C4-2B (cell line): Measurements from ENCODE around the gene ZNF221.

Experiments used
- H3K27ac ChIP-seq: fragments of 450-650 bp; 2 replicates; pipeline ENCODE4 v1.5.1; 2017
- CTCF ChIP-seq: fragments of 450-650 bp; conservative IDR thresholded peaks from 2 replicates; pipeline ENCODE4 v1.5.1; 2017; ENCODE audit warnings: mild to moderate bottlenecking
- ZFX ChIP-seq: fragments of 450-650 bp; IDR thresholded peaks from 2 replicates; pipeline ENCODE4 v1.6.1; 2017

Gene ZNF221

DNA sequence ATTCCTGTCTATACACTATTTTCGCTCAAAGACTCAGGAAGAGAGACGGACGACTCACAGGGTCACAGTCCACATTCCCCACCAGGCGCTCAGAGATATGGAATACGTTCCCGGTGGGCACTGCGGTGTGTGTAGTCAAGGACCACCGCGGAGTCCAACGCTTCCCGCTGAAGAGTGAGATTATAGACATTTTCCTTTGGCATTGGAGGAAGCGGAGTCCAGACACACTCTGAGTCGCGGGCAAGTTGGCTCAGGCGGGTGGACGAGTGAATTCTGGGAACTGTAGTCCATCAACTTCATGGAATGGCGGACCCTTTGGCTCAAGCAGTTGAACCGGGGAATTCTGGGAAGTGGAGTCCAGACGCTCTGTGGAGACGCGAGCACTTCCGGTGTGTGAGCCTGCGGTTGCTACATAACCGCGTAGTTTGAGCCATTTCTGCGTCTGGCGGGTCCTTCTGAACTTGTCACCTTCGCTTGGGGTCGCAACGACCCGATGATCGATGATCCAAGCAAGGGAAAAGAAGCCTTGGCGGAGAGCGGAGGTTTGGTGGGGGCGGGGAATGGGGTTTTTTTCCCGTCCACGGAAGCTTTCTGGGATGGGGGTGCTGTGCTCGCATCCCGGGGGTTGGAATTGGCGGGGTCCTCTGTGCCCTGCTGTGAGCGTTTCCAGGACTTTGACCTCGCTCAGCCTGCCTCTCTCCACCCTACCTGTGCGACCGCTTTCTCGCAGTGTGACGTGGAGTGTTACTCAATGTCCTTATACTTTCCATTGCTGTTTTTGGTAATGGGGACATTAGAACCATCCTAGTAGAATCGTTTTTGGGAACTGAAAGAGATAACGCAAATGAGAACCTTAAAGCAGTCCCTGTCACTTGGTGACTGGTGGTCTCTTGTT is 51.8 kb downstream of the ZNF221 start, which contains the start of gene ZNF230:
ZNF230 (plus strand) TSS at position 392 of the 895 bp plus-strand sequence. CDS start 4,122 bp downstream, outside the sequence.
- H3K27ac ChIP-seq: peak within 1 kb of the TSS; percentile 67
- TF ChIP-seq CTCF: no peak
- no peak for TF ChIP-seq ZFX

DNA sequence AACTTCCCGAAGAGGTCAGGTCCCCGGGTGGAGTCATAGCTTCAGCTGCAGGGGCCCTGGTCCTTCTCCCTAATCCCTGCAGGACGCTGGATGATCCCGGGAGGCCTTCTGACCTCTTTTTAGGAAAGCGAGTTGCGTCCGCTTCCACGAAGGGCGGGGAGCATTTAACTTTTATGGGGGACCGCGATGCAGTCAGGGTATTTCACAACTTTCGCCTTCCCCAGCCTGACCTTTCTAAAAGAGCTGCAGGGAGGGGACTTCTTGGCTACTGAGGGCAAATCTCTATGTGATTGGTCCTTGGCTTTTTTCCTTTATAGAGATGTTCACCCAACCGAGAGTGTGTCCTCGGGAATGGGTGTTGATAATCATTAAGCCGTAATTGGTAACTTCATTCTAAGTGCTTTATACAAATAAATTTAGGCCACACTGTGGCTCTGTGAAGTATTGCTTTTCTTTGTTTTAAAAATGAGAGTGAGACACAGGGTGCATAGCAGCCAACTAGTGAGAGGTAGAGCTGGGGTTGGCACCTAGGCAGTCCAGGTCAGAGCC is 52.5 kb downstream of the ZNF221 start:
- peak overlapping the region; percentile 67 for H3K27ac ChIP-seq
- TF ChIP-seq ZFX (no peak), CTCF (no peak; the same call in 1 of the 2 replicates)

DNA sequence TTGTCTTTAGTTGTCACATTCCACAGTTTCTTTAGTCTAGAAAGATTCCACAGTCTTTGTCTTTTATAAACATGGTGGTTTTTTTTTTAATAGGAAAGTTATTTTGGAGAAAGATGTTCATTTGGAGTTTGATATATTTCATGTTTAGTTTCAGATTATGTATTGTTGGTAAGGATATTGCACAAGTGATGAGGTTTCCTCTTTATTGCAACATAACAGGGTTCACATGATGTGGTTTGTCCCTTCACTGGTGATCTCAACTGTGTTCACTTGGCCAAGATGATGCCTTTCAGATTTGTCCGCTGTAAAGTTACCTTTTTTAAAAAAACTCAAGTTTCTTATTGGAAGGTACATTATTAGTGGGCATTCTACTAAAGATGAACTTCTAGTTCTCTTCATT is 54.9 kb downstream of the ZNF221 start:
- no peak for TF ChIP-seq CTCF
- no peak for TF ChIP-seq ZFX

GRCh38 chr19:44007473-44007872 is 56.4 kb downstream of the ZNF221 start:
- H3K27ac ChIP-seq: no peak overlapping the region
- no peak for TF ChIP-seq ZFX
- no peak for TF ChIP-seq CTCF

More for the DNA sequence above, 54.9 kb downstream of the ZNF221 start:
- H3K27ac ChIP-seq: no peak overlapping the region

DNA sequence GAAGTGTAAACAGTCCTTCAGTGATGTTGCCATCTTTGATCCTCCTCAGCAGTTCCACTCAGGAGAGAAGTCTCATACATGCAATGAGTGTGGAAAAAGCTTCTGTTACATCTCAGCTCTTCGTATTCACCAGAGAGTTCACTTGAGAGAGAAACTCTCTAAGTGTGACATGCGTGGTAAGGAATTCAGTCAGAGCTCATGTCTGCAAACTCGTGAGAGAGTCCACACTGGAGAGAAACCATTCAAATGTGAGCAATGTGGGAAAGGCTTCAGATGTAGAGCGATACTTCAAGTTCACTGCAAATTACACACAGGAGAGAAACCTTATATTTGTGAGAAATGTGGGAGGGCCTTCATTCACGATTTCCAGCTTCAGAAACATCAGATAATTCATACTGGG is 59.4 kb downstream of the ZNF221 start:
- H3K27ac ChIP-seq: no peak overlapping the region
- TF ChIP-seq ZFX (no peak), CTCF (no peak)
